NCI-H1417 (cell line): ENCODE data around the gene NAA50.

Experiments
- DNase-seq, 3 experiments: peaks; one replicate each; lab custom pipeline; 2025; lab: John Stamatoyannopoulos, UW

Gene NAA50

GRCh38 chr3:113685956-113686721 lies 59.9 kb downstream of the NAA50 start:
- no peak for DNase-seq

- DNase-seq, result no peak
These were observed 60.9 kb downstream of the NAA50 start for GRCh38 chr3:113685124-113685523.

GRCh38 chr3:113684271-113684819 lies 61.7 kb downstream of the NAA50 start:
- DNase-seq, result no peak

GRCh38 chr3:113678773-113679172 lies 67.3 kb downstream of the NAA50 start:
- no peak for DNase-seq

GRCh38 chr3:113677737-113678136 lies 68.3 kb downstream of the NAA50 start:
- DNase-seq, result no peak

- no peak for DNase-seq
These were observed 69.8 kb downstream of the NAA50 start for GRCh38 chr3:113676261-113676660.

- DNase-seq, result no peak
These were observed 72.5 kb downstream of the NAA50 start for GRCh38 chr3:113673593-113673992.

- DNase-seq, result no peak
These were observed 78.0 kb downstream of the NAA50 start for GRCh38 chr3:113668015-113668414.
